Measurements from ENCODE around the gene FOXP1. TPM values are rescaled to one million over a fixed set of nuclear protein-coding genes. Genes with fewer than 3 reads are reported as not detected.

Gene FOXP1
- total and polyA plus RNA-seq, 9 of the 15 experiments (the other 6 are each of a cell fraction or from before 2014, with no cell fraction given): 7.7 to 34.5 (median 13.7) TPM

- no peak for FAIRE-seq
- in situ Hi-C loops (cut with MboI): no loop called here
Measured at GRCh38 chr3:71258116-71258515, 325.4 kb downstream of the FOXP1 start.

More at GRCh38 chr3:71258116-71258515, 325.4 kb downstream of the FOXP1 start:
- WGBS (ENCODE audit: insufficient coverage, low coverage, missing lambda C conversion rate): 50% methylated on average over 1 of the region's 1 CpG
- POLR2A ChIA-PET: interaction anchor here (2.0 kb wide), 1 partner anchor 11 kb away, joined by 5 read pairs; no protein-coding TSS in a partner anchor
- H3K27ac ChIP-seq (ENCODE audit: extremely low read depth, low read depth, low read length): no peak overlapping the region
- no peak for ATAC-seq
- H3K79me2 ChIP-seq (ENCODE audit: control insufficient read depth, insufficient read depth, low read length): no peaks in the 10 kb centered on the region
- no TSS peak for BruUV-seq (replicated peaks)
- no peaks in the 10 kb centered on the region for H3K36me3 ChIP-seq (ENCODE audit: control insufficient read depth, insufficient read depth, low read length)
- TF ChIP-seq CEBPG (CRISPR knock-in tag; IDR thresholded peaks at IDR 0.05) (no peak), CEBPG (tag; conservative IDR thresholded peaks at IDR 0.05 in 1 of 2, IDR thresholded peaks at IDR 0.05 in 1 of 2) (no peak), ZBTB49 (CRISPR knock-in tag; IDR thresholded peaks at IDR 0.05; ENCODE audit: borderline replicate concordance) (no peak), FOXJ2 (tag; IDR thresholded peaks at IDR 0.05) (no peak)
- H3K9ac ChIP-seq (ENCODE audit: insufficient read depth in 1 of 2, low read depth in 2 of 2, low read length in 2 of 2): no peak overlapping the region
- H3K4me3 ChIP-seq: no peak overlapping the region
- CTCF ChIA-PET (ENCODE audit: low intra/inter-chr PET ratio): no interaction called here
- H3K27me3 ChIP-seq (ENCODE audit: control insufficient read depth in 2 of 2, insufficient read depth in 2 of 2, low read length in 2 of 2): no peaks in the 10 kb centered on the region
- H3K4me1 ChIP-seq (replicated peaks in 1 of 2; ENCODE audit: control insufficient read depth in 2 of 2, insufficient read depth in 2 of 2, low read length in 2 of 2): no peaks in the 10 kb centered on the region; a peak in 1 of 5 replicates
- intact Hi-C loops (cut with micrococcal nuclease): no loop called here
- no peak for DNase-seq (ENCODE audit: extremely low read depth in 1 of 4, low spot score in 3 of 4)
- no peaks in the 10 kb centered on the region for H3K9me1 ChIP-seq (ENCODE audit: control insufficient read depth, insufficient read depth, low read length)
- H4K20me1 ChIP-seq (replicated peaks; ENCODE audit: control insufficient read depth, insufficient read depth, low read length): no peaks in the 10 kb centered on the region
- no peaks in the 10 kb centered on the region for H3K9me3 ChIP-seq (replicated peaks; ENCODE audit: control insufficient read depth, insufficient read depth, low read depth, low read length)
- H2AFZ ChIP-seq (ENCODE audit: low read depth, low read length): no peak overlapping the region
- H3K4me2 ChIP-seq (ENCODE audit: insufficient read depth, low read length): no peak overlapping the region
